ENCODE results near the gene CENPA. TPM values are rescaled to one million over a fixed set of nuclear protein-coding genes. Genes with fewer than 3 reads are reported as not detected.
"Not testable (repeated sequence)": the region's sequence is repeated elsewhere in the genome, so short reads cannot be mapped to it uniquely, and the experiment has no call there.

Gene CENPA
- total RNA-seq, 1 experiment from 2014 or later: 42.8 TPM

- Histone ChIP-seq H3K27ac (peak overlapping the region; percentile 67), H3K36me3 (peaks cover 42% of the 10 kb centered on the region), H3K27me3 (replicated peaks) (no peaks in the 10 kb centered on the region), H3K9me3 (replicated peaks) (no peaks in the 10 kb centered on the region), H3K4me3 (peak overlapping the region; percentile 62), H3K4me1 (replicated peaks) (peaks cover 18% of the 10 kb centered on the region)
- peak in 1 of 2 experiments; percentile 39 for DNase-seq (ENCODE audit: low read depth in 1 of 2, low spot score in 2 of 2)
Measured at GRCh38 chr2:26786207-26787028, 562 bp downstream of the CENPA start.

- DNase-seq (ENCODE audit: low read depth in 1 of 2, low spot score in 2 of 2): no peak
- Histone ChIP-seq H3K4me3 (no peak overlapping the region), H3K27ac (no peak overlapping the region), H3K36me3 (peaks cover 89% of the 10 kb centered on the region), H3K4me1 (replicated peaks) (peaks cover 4% of the 10 kb centered on the region; the same call in 1 of the 2 replicates), H3K9me3 (replicated peaks) (no peaks in the 10 kb centered on the region), H3K27me3 (replicated peaks) (no peaks in the 10 kb centered on the region)
Measured at GRCh38 chr2:26792720-26793119, 6.9 kb downstream of the CENPA start.

GRCh38 chr2:26793518-26793917 lies 7.7 kb downstream of the CENPA start:
- no peak for DNase-seq (ENCODE audit: low read depth in 1 of 2, low spot score in 2 of 2)
- H3K4me3 ChIP-seq: no peak overlapping the region
- H3K36me3 ChIP-seq: peaks cover 89% of the 10 kb centered on the region
- H3K27ac ChIP-seq: no peak overlapping the region
- no peaks in the 10 kb centered on the region for H3K4me1 ChIP-seq (replicated peaks)
- no peaks in the 10 kb centered on the region for H3K27me3 ChIP-seq (replicated peaks)
- H3K9me3 ChIP-seq (replicated peaks): no peaks in the 10 kb centered on the region

GRCh38 chr2:26795135-26795534 lies 9.3 kb downstream of the CENPA start:
- H3K27ac ChIP-seq; DNase-seq (ENCODE audit: low read depth in 1 of 2, low spot score in 2 of 2); H3K27me3 ChIP-seq (replicated peaks); H3K4me3 ChIP-seq; H3K4me1 ChIP-seq (replicated peaks); H3K9me3 ChIP-seq (replicated peaks): not testable (repeated sequence)
- peaks cover 84% of the 10 kb centered on the region for H3K36me3 ChIP-seq

GRCh38 chr2:26801328-26801727 lies 15.5 kb downstream of the CENPA start:
- Histone ChIP-seq H3K9me3 (replicated peaks) (no peaks in the 10 kb centered on the region), H3K27ac (no peak overlapping the region), H3K27me3 (replicated peaks) (no peaks in the 10 kb centered on the region), H3K4me3 (no peak overlapping the region), H3K4me1 (replicated peaks) (peaks cover 13% of the 10 kb centered on the region), H3K36me3 (peaks cover 47% of the 10 kb centered on the region)
- no peak for DNase-seq (ENCODE audit: low read depth in 1 of 2, low spot score in 2 of 2)

GRCh38 chr2:26801796-26802195 lies 15.9 kb downstream of the CENPA start:
- no peak for DNase-seq (ENCODE audit: low read depth in 1 of 2, low spot score in 2 of 2)
- peaks cover 43% of the 10 kb centered on the region for H3K36me3 ChIP-seq
- no peak overlapping the region for H3K4me3 ChIP-seq
- no peaks in the 10 kb centered on the region for H3K27me3 ChIP-seq (replicated peaks)
- H3K27ac ChIP-seq: no peak overlapping the region
- peaks cover 13% of the 10 kb centered on the region for H3K4me1 ChIP-seq (replicated peaks)
- H3K9me3 ChIP-seq (replicated peaks): no peaks in the 10 kb centered on the region

GRCh38 chr2:26805241-26805676 lies 19.4 kb downstream of the CENPA start:
- H3K9me3 ChIP-seq (replicated peaks): no peaks in the 10 kb centered on the region
- H3K27me3 ChIP-seq (replicated peaks): no peaks in the 10 kb centered on the region
- H3K4me1 ChIP-seq (replicated peaks): peaks cover 13% of the 10 kb centered on the region
- peak; percentile 54 to 60 for DNase-seq (ENCODE audit: low read depth in 1 of 2, low spot score in 2 of 2)
- H3K27ac ChIP-seq: no peak overlapping the region; the same call in 1 of the 2 replicates
- H3K4me3 ChIP-seq: no peak overlapping the region
- peaks cover 16% of the 10 kb centered on the region for H3K36me3 ChIP-seq

GRCh38 chr2:26807788-26808460 lies 22.1 kb downstream of the CENPA start:
- H3K4me1 ChIP-seq (replicated peaks): peaks cover 13% of the 10 kb centered on the region
- no peak overlapping the region for H3K4me3 ChIP-seq
- no peak overlapping the region for H3K27ac ChIP-seq
- DNase-seq (ENCODE audit: low read depth in 1 of 2, low spot score in 2 of 2): no peak
- no peaks in the 10 kb centered on the region for H3K27me3 ChIP-seq (replicated peaks)
- no peaks in the 10 kb centered on the region for H3K36me3 ChIP-seq
- no peaks in the 10 kb centered on the region for H3K9me3 ChIP-seq (replicated peaks)

- H3K4me3 ChIP-seq: no peak overlapping the region
- H3K36me3 ChIP-seq: no peaks in the 10 kb centered on the region
- no peak overlapping the region for H3K27ac ChIP-seq
- no peaks in the 10 kb centered on the region for H3K27me3 ChIP-seq (replicated peaks)
- H3K4me1 ChIP-seq (replicated peaks): peaks cover 13% of the 10 kb centered on the region
- no peak for DNase-seq (ENCODE audit: low read depth in 1 of 2, low spot score in 2 of 2)
- no peaks in the 10 kb centered on the region for H3K9me3 ChIP-seq (replicated peaks)
Measured at GRCh38 chr2:26809211-26809610, 23.4 kb downstream of the CENPA start.

GRCh38 chr2:26809876-26810577 lies 24.2 kb downstream of the CENPA start:
- H3K27ac ChIP-seq: no peak overlapping the region
- H3K9me3 ChIP-seq (replicated peaks): no peaks in the 10 kb centered on the region
- no peak overlapping the region for H3K4me3 ChIP-seq
- H3K27me3 ChIP-seq (replicated peaks): no peaks in the 10 kb centered on the region
- H3K36me3 ChIP-seq: no peaks in the 10 kb centered on the region
- peaks cover 8% of the 10 kb centered on the region for H3K4me1 ChIP-seq (replicated peaks)
- no peak for DNase-seq (ENCODE audit: low read depth in 1 of 2, low spot score in 2 of 2)

GRCh38 chr2:26811261-26811660 lies 25.4 kb downstream of the CENPA start:
- Histone ChIP-seq H3K36me3 (no peaks in the 10 kb centered on the region), H3K4me1 (replicated peaks) (no peaks in the 10 kb centered on the region), H3K4me3 (no peak overlapping the region), H3K27me3 (replicated peaks) (no peaks in the 10 kb centered on the region), H3K9me3 (replicated peaks) (no peaks in the 10 kb centered on the region), H3K27ac (no peak overlapping the region)
- DNase-seq (ENCODE audit: low read depth in 1 of 2, low spot score in 2 of 2): peak in 1 of 2 experiments; percentile 36

- Histone ChIP-seq H3K4me3 (no peak overlapping the region), H3K27me3 (replicated peaks) (peaks cover 6% of the 10 kb centered on the region; the same call in 1 of the 2 replicates)
- peak in 1 of 2 experiments; percentile 30 for DNase-seq (ENCODE audit: low read depth in 1 of 2, low spot score in 2 of 2)
Measured at GRCh38 chr2:26811791-26812694, 26.2 kb downstream of the CENPA start.

GRCh38 chr2:26812731-26813130 lies 26.9 kb downstream of the CENPA start:
- H3K36me3 ChIP-seq: no peaks in the 10 kb centered on the region
- peak in 1 of 2 experiments; percentile 26 for DNase-seq (ENCODE audit: low read depth in 1 of 2, low spot score in 2 of 2)
- peaks cover 6% of the 10 kb centered on the region; the same call in 1 of the 2 replicates for H3K27me3 ChIP-seq (replicated peaks)
- no peak overlapping the region for H3K4me3 ChIP-seq
- no peaks in the 10 kb centered on the region for H3K9me3 ChIP-seq (replicated peaks)
- no peaks in the 10 kb centered on the region for H3K4me1 ChIP-seq (replicated peaks)
- H3K27ac ChIP-seq: no peak overlapping the region

More at GRCh38 chr2:26811791-26812694, 26.2 kb downstream of the CENPA start:
- no peak overlapping the region for H3K27ac ChIP-seq
- no peaks in the 10 kb centered on the region for H3K4me1 ChIP-seq (replicated peaks)
- H3K9me3 ChIP-seq (replicated peaks): no peaks in the 10 kb centered on the region
- H3K36me3 ChIP-seq: no peaks in the 10 kb centered on the region
